Cardiac fibroblast (primary cell): ENCODE measurements around the gene TUBB8B.
"Not testable (repeated sequence)": the region's sequence is repeated elsewhere in the genome, so short reads cannot be mapped to it uniquely, and the experiment has no call there.

Experiments used
- DNase-seq, 2 donors: peaks; one replicate each; pipeline versions ENCODE4 v3.0.0 to v3.0.0-alpha.2; 2010; ENCODE audit warnings: low read depth in 2 of 2
- H3K4me3 ChIP-seq, 2 donors: replicated peaks in 1 of 2; 1 replicate in 1 of 2; 2 replicates in 1 of 2; pipeline ENCODE4 v1.5.1; 2011; ENCODE audit warnings: low read depth in 2 of 2, low read length in 2 of 2, mild to moderate bottlenecking in 2 of 2, moderate library complexity in 1 of 2

TUBB8B gene

GRCh38 chr18:49176-49665 is at the start of gene TUBB8B:
Gene TUBB8B (minus strand): TSS chr18:49615. CDS start chr18:49557, 58 bp downstream.
- not testable (repeated sequence) for H3K4me3 ChIP-seq, DNase-seq

- not testable (repeated sequence) for DNase-seq, H3K4me3 ChIP-seq
Observed at GRCh38 chr18:97252-97914, 48.0 kb upstream of the TUBB8B start.

- not testable (repeated sequence) for DNase-seq, H3K4me3 ChIP-seq
Observed at GRCh38 chr18:96767-97131, 47.3 kb upstream of the TUBB8B start.

GRCh38 chr18:96101-96766 is 46.8 kb upstream of the TUBB8B start:
- not testable (repeated sequence) for DNase-seq

GRCh38 chr18:95580-95979 is 46.2 kb upstream of the TUBB8B start:
- H3K4me3 ChIP-seq, DNase-seq: not testable (repeated sequence)

More at GRCh38 chr18:96101-96766, 46.8 kb upstream of the TUBB8B start:
- not testable (repeated sequence) for H3K4me3 ChIP-seq

- not testable (repeated sequence) for DNase-seq
Observed at GRCh38 chr18:93897-94408, 44.5 kb upstream of the TUBB8B start.

GRCh38 chr18:91561-91960 is 42.1 kb upstream of the TUBB8B start:
- not testable (repeated sequence) for DNase-seq, H3K4me3 ChIP-seq

More at GRCh38 chr18:93897-94408, 44.5 kb upstream of the TUBB8B start:
- not testable (repeated sequence) for H3K4me3 ChIP-seq

- not testable (repeated sequence) for DNase-seq, H3K4me3 ChIP-seq
Observed at GRCh38 chr18:90396-91193, 41.2 kb upstream of the TUBB8B start.

GRCh38 chr18:89124-89523 is 39.7 kb upstream of the TUBB8B start:
- not testable (repeated sequence) for DNase-seq, H3K4me3 ChIP-seq

GRCh38 chr18:84801-85200 is 35.4 kb upstream of the TUBB8B start:
- not testable (repeated sequence) for DNase-seq

GRCh38 chr18:82626-83209 is 33.3 kb upstream of the TUBB8B start:
- H3K4me3 ChIP-seq, DNase-seq: not testable (repeated sequence)

More at GRCh38 chr18:84801-85200, 35.4 kb upstream of the TUBB8B start:
- not testable (repeated sequence) for H3K4me3 ChIP-seq

GRCh38 chr18:80881-81280 is 31.5 kb upstream of the TUBB8B start:
- DNase-seq, H3K4me3 ChIP-seq: not testable (repeated sequence)

GRCh38 chr18:80202-80601 is 30.8 kb upstream of the TUBB8B start:
- not testable (repeated sequence) for H3K4me3 ChIP-seq, DNase-seq

GRCh38 chr18:75525-76160 is 26.2 kb upstream of the TUBB8B start:
- DNase-seq, H3K4me3 ChIP-seq: not testable (repeated sequence)

GRCh38 chr18:73181-73777 is 23.9 kb upstream of the TUBB8B start:
- H3K4me3 ChIP-seq, DNase-seq: not testable (repeated sequence)

- DNase-seq, H3K4me3 ChIP-seq: not testable (repeated sequence)
Observed at GRCh38 chr18:67701-68100, 18.3 kb upstream of the TUBB8B start.

GRCh38 chr18:64279-64678 is 14.9 kb upstream of the TUBB8B start:
- not testable (repeated sequence) for H3K4me3 ChIP-seq, DNase-seq
